ENCODE data around the gene PDS5B. TPM values are rescaled to one million over a fixed set of nuclear protein-coding genes. Genes with fewer than 3 reads are reported as not detected.
"Not testable (repeated sequence)": the region's sequence is repeated elsewhere in the genome, so short reads cannot be mapped to it uniquely, and the experiment has no call there.

The PDS5B gene
- total RNA-seq, 2 experiments from 2014 or later, result 44.1 to 46.6 TPM

GRCh38 chr13:32707471-32707870 is 121.2 kb downstream of the PDS5B start:
- H3K4me3 Mint-ChIP-seq, result no peak overlapping the region
- no peak overlapping the region for H3K27ac Mint-ChIP-seq
- no peaks in the 10 kb centered on the region for H3K27me3 Mint-ChIP-seq
- H3K9me3 Mint-ChIP-seq, result peaks cover 2% of the 10 kb centered on the region
- no peak for TF ChIP-seq CTCF (IDR thresholded peaks at IDR 0.05)
- peaks cover 33% of the 10 kb centered on the region for H3K36me3 Mint-ChIP-seq (ENCODE audit: low read depth)
- ChIA-PET CTCF (no interaction called here), POLR2A (no interaction called here)
- H3K4me1 Mint-ChIP-seq (ENCODE audit: low read depth), result no peaks in the 10 kb centered on the region
- intact Hi-C loops (cut with micrococcal nuclease), result no loop called here
- ATAC-seq (no peak), DNase-seq (no peak)

DNA sequence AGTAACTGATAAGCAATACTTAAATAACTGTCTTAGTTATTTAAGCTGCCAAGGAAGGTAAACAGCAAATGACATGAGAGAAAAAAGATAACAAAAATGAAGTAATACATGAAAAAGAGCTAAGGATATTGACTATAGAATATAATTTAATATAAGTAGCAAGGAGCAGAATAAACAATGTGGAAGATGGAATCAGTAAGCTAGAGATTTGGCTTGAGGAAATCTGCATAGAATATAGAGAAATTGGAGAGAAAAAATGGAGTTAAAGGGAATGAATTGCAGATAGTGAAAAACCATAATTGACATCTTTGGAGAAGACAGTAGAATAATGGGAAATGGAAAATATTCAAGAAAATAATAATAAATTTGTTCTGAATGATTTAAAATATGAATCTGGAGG is 127.1 kb downstream of the PDS5B start:
- CTCF ChIA-PET, result interaction anchor here (0.7 kb wide), 1 partner anchor 10 kb away, joined by 3 read pairs; no protein-coding TSS in a partner anchor
- H3K27ac Mint-ChIP-seq, result no peak overlapping the region
- H3K9me3 Mint-ChIP-seq, result peaks cover 20% of the 10 kb centered on the region

GRCh38 chr13:32716201-32716600 is 129.9 kb downstream of the PDS5B start:
- H3K27me3 Mint-ChIP-seq; H3K27ac Mint-ChIP-seq; POLR2A ChIA-PET; H3K4me1 Mint-ChIP-seq (ENCODE audit: low read depth); intact Hi-C loops (cut with micrococcal nuclease); DNase-seq; CTCF ChIA-PET; ATAC-seq; H3K4me3 Mint-ChIP-seq: not testable (repeated sequence)
- H3K36me3 Mint-ChIP-seq (ENCODE audit: low read depth), result peaks cover 50% of the 10 kb centered on the region
- H3K9me3 Mint-ChIP-seq, result peaks cover 22% of the 10 kb centered on the region

More for the DNA sequence above, 127.1 kb downstream of the PDS5B start:
- POLR2A ChIA-PET, result interaction anchor here (0.7 kb wide), 1 partner anchor 219 kb away, joined by 3 read pairs; no protein-coding TSS in a partner anchor
- H3K27me3 Mint-ChIP-seq, result no peaks in the 10 kb centered on the region
- no peak for DNase-seq
- ATAC-seq, result no peak
- no peaks in the 10 kb centered on the region for H3K4me1 Mint-ChIP-seq (ENCODE audit: low read depth)
- no peak overlapping the region for H3K4me3 Mint-ChIP-seq
- TF ChIP-seq CTCF (IDR thresholded peaks at IDR 0.05), result no peak
- peaks cover 54% of the 10 kb centered on the region for H3K36me3 Mint-ChIP-seq (ENCODE audit: low read depth)
- intact Hi-C loops (cut with micrococcal nuclease), result no loop called here

GRCh38 chr13:32720026-32720425 is 133.8 kb downstream of the PDS5B start:
- ChIA-PET POLR2A (no interaction called here), CTCF (no interaction called here)
- no peaks in the 10 kb centered on the region for H3K27me3 Mint-ChIP-seq
- TF ChIP-seq CTCF (IDR thresholded peaks at IDR 0.05), result no peak
- peaks cover 4% of the 10 kb centered on the region for H3K9me3 Mint-ChIP-seq
- ATAC-seq (no peak), DNase-seq (no peak)
- no peak overlapping the region for H3K27ac Mint-ChIP-seq
- peaks cover 37% of the 10 kb centered on the region for H3K36me3 Mint-ChIP-seq (ENCODE audit: low read depth)
- intact Hi-C loops (cut with micrococcal nuclease), result no loop called here
- H3K4me3 Mint-ChIP-seq, result no peak overlapping the region
- H3K4me1 Mint-ChIP-seq (ENCODE audit: low read depth), result peaks cover 10% of the 10 kb centered on the region

- CTCF ChIA-PET; POLR2A ChIA-PET; ATAC-seq; H3K4me3 Mint-ChIP-seq; H3K27ac Mint-ChIP-seq; DNase-seq; H3K27me3 Mint-ChIP-seq; H3K9me3 Mint-ChIP-seq; intact Hi-C loops (cut with micrococcal nuclease): not testable (repeated sequence)
- Mint-ChIP-seq H3K36me3 (ENCODE audit: low read depth) (peaks cover 32% of the 10 kb centered on the region), H3K4me1 (ENCODE audit: low read depth) (peaks cover 12% of the 10 kb centered on the region)
Observed at GRCh38 chr13:32721131-32722034, 135.1 kb downstream of the PDS5B start.

DNA sequence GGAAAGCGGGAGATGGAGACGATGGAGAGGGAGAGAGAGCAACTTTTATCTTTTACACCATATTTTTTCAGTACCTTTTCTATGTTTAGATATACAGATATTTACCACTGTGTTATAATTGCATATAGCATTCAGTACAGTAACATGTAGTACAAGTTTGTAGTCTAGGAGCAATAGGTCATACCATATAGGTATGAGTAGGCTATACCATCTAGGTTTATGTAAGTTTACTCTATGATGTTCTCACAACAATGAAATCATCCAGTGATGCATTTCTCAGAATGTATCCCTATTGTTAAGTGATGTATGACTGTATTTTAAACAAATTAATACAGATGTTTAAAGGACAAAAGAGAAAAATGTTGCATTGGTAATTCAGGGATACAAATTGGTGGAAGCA is 136.1 kb downstream of the PDS5B start:
- peaks cover 33% of the 10 kb centered on the region for H3K36me3 Mint-ChIP-seq (ENCODE audit: low read depth)

More for the DNA sequence above, 136.1 kb downstream of the PDS5B start:
- intact Hi-C loops (cut with micrococcal nuclease), result no loop called here
- H3K27me3 Mint-ChIP-seq, result no peaks in the 10 kb centered on the region
- no peak overlapping the region for H3K27ac Mint-ChIP-seq
- POLR2A ChIA-PET, result no interaction called here
- no peak overlapping the region for H3K4me3 Mint-ChIP-seq
- peaks cover 4% of the 10 kb centered on the region for H3K9me3 Mint-ChIP-seq
- CTCF ChIA-PET, result no interaction called here
- H3K4me1 Mint-ChIP-seq (ENCODE audit: low read depth), result peaks cover 14% of the 10 kb centered on the region
- no peak for DNase-seq
- no peak for ATAC-seq
- TF ChIP-seq CTCF (IDR thresholded peaks at IDR 0.05), result no peak

Data from activated CD8-positive, alpha-beta T cell treated with anti-CD3 and anti-CD28 coated beads for 36 hours (primary cell).